GM18502 (cell line): ENCODE data around the gene DOK7.

Experiments used
- ATAC-seq: cut with Tn5 transposase; IDR thresholded peaks from one replicate; pipeline ENCODE4 v1.9.1; 2021; ENCODE audit warnings: mild to moderate bottlenecking; ENCODE audit not compliant: unreplicated experiment, poor library complexity

Gene DOK7

GRCh38 chr4:3461515-3462291 lies 1.4 kb upstream of the DOK7 start:
- no peak for ATAC-seq

- ATAC-seq, result no peak
Measured at GRCh38 chr4:3462321-3462789, 751 bp upstream of the DOK7 start.

GRCh38 chr4:3463556-3464348 lies 646 bp downstream of the DOK7 start:
- ATAC-seq, result no peak

GRCh38 chr4:3464349-3464905 lies 1.3 kb downstream of the DOK7 start:
- ATAC-seq, result no peak

GRCh38 chr4:3464911-3465697 lies 2.0 kb downstream of the DOK7 start:
- ATAC-seq, result no peak

- ATAC-seq, result no peak
Measured at GRCh38 chr4:3465698-3466671, 2.9 kb downstream of the DOK7 start.

GRCh38 chr4:3466691-3467600 lies 3.8 kb downstream of the DOK7 start:
- no peak for ATAC-seq

GRCh38 chr4:3467601-3468031 lies 4.5 kb downstream of the DOK7 start:
- ATAC-seq, result no peak

GRCh38 chr4:3468154-3468553 lies 5.0 kb downstream of the DOK7 start:
- no peak for ATAC-seq

- ATAC-seq, result no peak
Measured at GRCh38 chr4:3468804-3469203, 5.7 kb downstream of the DOK7 start.

GRCh38 chr4:3469386-3470243 lies 6.5 kb downstream of the DOK7 start:
- ATAC-seq, result no peak

- no peak for ATAC-seq
Measured at GRCh38 chr4:3470244-3471097, 7.4 kb downstream of the DOK7 start.

GRCh38 chr4:3471098-3471760 lies 8.1 kb downstream of the DOK7 start:
- ATAC-seq, result no peak

GRCh38 chr4:3471886-3472285 lies 8.8 kb downstream of the DOK7 start:
- no peak for ATAC-seq

- no peak for ATAC-seq
Measured at GRCh38 chr4:3472411-3473141, 9.5 kb downstream of the DOK7 start.
